HG03575 (cell line): ENCODE measurements around the gene CDK11A.
"Not testable (repeated sequence)": the region's sequence is repeated elsewhere in the genome, so short reads cannot be mapped to it uniquely, and the experiment has no call there.

Experiments used
- ATAC-seq: cut with Tn5 transposase; IDR thresholded peaks from one replicate; pipeline ENCODE4 v1.9.1; 2021; ENCODE audit not compliant: unreplicated experiment, insufficient number of reproducible peaks, low FRiP score; ENCODE audit errors: extremely low read depth

The CDK11A gene

GRCh38 chr1:1670866-1671265 lies 53.3 kb downstream of the CDK11A start:
- no peak for ATAC-seq

GRCh38 chr1:1669468-1670440 lies 54.4 kb downstream of the CDK11A start:
- ATAC-seq, result no peak

GRCh38 chr1:1666526-1666925 lies 57.6 kb downstream of the CDK11A start:
- ATAC-seq, result no peak

- no peak for ATAC-seq
Observed at GRCh38 chr1:1665815-1666251, 58.3 kb downstream of the CDK11A start.

GRCh38 chr1:1664941-1665814 lies 59.0 kb downstream of the CDK11A start:
- no peak for ATAC-seq

GRCh38 chr1:1664318-1664717 lies 59.8 kb downstream of the CDK11A start:
- ATAC-seq, result not testable (repeated sequence)

- not testable (repeated sequence) for ATAC-seq
Observed at GRCh38 chr1:1662830-1663560, 61.2 kb downstream of the CDK11A start.

- not testable (repeated sequence) for ATAC-seq
Observed at GRCh38 chr1:1662392-1662791, 61.8 kb downstream of the CDK11A start.

- peak; percentile 49 for ATAC-seq
Observed at GRCh38 chr1:1658583-1659549, 65.3 kb downstream of the CDK11A start, which contains the start of gene CDK11B. TSS of gene CDK11B (minus strand) at chr1:1659004. CDS start at chr1:1657485, 1,519 bp downstream.
